HG03442 (cell line): ENCODE data around the gene MAP3K8.
"Not testable (repeated sequence)": the region's sequence is repeated elsewhere in the genome, so short reads cannot be mapped to it uniquely, and the experiment has no call there.

Source experiments
- ATAC-seq: cut with Tn5 transposase; IDR thresholded peaks from one replicate; pipeline ENCODE4 v1.9.1; 2021; ENCODE audit warnings: mild to moderate bottlenecking, moderate library complexity; ENCODE audit not compliant: unreplicated experiment

The MAP3K8 gene

DNA sequence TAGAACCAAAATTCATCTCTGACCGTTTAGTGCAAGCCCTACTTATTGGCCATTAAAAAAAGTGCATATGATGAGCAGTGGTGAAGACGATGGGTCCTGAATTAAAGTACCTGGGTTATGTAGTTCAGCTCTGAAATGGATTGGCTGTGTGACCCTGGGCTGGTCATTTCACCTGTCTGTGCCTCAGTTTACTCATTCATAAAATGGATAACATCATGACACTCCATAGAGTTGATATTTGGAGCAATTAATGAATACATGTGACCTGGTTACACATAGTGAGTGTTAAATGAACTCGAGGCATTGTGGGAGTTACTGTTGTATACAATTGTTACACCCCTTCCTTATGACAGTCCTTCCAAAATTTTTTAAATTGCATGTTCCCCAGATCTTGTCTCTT, 9.1 kb downstream of the MAP3K8 start:
- no peak for ATAC-seq

DNA sequence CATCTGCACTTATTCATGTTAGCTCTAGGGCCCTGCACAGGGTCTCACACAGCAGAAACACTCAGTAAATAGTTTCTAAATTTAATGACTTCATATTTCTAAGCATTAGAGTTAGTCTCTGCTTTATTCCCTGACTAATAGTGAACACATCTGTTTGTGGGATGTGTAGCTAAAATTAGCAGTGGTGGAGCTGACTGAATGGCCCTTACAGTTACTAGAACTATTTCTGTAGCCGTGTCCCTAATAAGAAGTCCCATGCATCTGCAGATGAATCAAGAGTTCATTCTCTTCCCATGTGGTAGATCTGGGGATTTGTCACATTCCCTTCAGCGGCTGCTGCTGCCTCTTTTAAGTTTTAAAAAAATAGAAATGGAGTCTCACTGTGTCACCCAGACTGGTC, 11.7 kb downstream of the MAP3K8 start:
- no peak for ATAC-seq

DNA sequence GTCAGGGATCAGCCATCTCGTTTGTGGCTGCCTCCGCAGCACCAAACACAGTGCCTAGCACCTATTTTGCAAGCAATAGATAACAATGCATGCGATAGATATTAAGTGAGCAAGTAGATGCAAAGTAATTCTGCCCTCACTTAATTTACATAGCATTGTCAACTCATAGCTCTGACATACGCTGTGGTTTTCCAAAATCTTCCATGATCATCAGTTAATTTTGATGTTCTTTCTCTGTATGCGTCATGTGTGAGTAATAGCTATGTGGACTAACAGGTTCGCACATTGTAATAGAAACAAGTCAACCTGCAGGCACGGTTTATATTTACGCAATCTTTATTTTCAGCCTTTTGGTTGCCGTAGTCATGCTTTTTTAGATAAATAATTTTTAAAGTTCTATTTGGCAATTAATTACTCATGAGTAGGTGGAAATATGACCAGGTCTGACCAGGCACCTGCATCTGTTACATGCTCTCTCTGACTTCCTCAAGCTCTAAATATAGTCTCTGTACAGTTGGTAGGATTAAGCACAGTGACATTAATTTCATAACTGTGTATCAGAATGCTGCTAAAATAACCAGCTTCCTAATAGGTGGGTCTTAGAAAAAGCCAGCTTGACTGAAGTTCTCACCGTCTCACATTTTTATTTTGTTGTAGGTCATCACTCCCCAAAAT, 13.3 kb downstream of the MAP3K8 start:
- ATAC-seq, result no peak

DNA sequence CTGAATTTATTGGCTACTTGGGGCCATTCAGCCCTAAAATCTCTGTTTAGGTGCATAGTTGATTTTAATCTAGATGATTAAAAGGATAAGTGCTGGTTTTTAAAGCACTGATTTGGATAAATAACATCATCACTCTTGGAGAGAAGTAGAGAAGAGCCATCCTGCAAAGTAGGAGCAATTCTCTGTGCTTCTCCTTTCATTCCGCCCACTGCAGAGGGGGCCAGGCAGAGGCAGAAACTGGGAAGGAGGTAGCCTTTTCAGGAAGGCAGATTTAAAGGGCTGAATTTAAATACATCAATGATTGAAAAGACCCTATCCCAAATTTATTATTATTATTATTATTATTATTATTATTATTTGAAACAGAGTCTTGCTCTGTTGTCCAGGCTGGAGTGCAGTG, 14.1 kb downstream of the MAP3K8 start:
- no peak for ATAC-seq

DNA sequence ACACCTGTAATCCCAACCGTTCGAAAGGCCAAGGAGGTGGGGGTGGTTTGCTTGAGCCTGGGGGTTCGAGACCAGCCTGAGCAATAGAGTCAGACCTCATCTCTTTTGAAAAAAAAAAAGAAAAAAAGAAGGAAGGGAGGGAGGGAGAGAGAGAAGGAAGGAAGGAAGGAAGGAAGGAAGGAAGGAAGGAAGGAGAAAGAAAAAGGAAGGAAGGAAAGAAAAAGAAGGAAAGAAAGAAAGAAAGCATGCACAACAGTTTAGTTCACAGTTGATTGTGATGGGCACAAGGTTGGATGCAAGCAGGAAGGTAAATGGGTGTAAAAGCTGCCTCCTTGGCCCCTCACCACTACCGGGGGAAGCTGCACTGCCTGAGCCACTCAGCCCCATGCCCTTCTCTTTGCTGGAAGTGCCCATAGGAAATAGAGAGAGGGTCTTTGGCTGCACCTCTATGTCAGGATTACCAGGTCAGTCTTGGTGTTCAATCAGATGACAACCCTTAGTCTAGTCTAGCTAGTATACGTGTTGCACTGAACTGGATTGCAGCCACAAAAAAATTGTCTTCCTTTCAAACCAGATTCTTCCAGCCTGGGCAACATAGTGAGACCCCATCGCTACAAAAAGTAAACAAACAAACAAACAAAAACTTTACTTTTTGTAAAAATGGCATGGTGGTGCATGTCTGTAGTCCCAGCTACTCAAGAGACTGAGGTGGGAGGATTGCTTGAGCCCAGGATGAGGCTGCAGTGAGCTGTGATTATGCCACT, 20.0 kb downstream of the MAP3K8 start:
- ATAC-seq, result no peak

DNA sequence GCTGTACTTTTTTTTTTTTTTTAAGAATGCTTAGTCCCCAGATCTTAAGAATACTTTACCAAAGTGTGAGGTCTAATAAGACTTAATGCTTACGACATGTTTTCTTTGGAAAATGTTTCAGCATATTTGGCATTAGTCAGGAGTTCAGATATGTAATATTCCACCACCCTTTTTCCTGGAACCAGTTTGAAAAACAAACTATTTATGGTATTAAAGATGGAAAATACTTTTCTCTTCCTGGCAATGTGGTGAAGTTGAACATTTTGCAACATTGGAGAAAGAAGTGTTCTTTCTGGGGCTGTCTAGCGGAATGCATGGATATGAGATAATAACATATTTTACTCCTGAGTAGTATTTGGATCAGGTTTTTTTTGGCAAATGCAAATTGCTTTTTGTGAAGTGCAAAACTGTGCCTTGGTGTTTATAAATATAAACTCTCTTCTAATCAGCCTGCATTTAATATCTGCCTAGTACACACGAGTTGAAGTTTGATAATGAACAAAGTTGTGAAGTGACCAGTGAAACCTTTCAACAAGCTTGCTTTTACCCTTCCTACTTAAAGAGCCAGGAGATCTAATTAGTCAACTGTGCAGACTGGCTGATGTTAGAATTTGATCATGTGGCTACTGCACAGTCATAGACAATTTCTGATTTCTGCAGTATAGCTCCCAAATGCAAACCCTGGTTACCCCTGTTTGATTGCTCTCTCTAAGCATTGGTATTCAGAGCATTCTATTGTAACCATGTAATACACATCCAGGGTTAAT, 20.9 kb downstream of the MAP3K8 start:
- ATAC-seq, result no peak

DNA sequence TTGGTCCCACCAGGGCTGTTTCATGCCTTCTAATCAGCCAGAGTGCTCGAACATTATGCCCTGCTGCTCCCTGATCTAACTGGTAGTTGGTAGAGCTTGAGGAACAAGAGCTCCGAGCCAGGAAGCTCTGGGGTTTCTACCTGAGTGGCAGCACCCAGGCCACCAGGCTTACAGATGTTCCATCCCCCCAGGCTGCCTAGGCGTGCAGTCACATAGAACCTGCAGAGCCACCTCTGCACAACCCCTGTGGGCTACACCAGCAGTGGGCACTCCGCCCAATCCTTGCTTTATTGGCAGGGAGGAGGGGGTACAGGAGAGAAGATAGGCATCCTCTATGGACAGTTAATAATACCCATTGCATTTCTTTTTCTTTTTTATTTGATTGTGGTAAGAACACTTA, 21.8 kb downstream of the MAP3K8 start:
- no peak for ATAC-seq

DNA sequence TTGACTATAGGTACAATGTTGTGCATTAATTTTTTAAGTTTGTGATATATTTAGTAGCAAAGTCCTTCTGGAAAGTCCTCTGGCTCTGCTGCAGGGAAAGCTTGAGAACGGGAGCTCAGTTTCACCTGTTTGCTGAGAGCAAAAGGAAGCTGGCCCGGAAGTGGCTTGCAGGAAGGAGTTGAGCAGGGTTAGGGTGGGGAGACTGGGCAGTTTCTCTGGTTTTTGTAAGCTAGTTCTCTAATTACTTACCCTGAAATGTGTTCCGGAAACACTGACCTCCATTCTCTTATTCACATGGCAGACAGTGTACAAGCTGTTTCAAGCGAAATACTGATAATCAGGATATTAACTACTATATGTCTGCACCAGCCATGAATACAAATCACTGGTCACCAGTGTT, 22.3 kb downstream of the MAP3K8 start:
- ATAC-seq, result peak; percentile 57

DNA sequence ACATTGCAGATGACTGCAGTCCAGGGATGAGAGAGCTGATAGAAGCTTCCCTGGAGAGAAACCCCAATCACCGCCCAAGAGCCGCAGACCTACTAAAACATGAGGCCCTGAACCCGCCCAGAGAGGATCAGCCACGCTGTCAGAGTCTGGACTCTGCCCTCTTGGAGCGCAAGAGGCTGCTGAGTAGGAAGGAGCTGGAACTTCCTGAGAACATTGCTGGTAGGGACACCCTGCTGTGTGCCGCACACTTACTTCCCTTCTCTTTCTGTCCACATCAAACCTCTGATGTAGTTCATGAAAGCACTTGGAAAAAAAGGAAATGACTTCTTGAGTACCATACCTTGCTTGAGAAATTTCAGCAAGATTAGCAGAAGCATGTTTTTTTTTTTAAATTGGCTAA, 25.3 kb downstream of the MAP3K8 start:
- ATAC-seq, result no peak

DNA sequence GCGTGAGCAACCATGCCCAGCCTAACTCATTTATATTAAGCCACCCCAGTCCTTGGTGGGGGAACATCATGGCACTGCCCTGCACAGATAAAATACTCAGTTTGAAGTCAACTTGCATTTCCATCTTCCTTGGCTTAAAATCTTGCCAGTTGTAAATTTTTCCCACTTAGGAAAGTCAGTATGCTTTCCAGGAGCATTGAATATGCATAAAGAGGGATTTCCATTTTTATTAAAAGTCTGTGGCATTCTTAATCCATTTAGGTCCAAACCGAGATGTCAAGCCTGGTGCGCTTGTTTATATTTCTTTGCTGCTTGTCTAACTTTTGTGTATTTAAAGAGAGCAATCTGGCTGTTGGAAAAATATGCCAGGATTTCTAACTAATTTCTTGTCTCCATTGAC, 26.1 kb downstream of the MAP3K8 start:
- ATAC-seq, result no peak

DNA sequence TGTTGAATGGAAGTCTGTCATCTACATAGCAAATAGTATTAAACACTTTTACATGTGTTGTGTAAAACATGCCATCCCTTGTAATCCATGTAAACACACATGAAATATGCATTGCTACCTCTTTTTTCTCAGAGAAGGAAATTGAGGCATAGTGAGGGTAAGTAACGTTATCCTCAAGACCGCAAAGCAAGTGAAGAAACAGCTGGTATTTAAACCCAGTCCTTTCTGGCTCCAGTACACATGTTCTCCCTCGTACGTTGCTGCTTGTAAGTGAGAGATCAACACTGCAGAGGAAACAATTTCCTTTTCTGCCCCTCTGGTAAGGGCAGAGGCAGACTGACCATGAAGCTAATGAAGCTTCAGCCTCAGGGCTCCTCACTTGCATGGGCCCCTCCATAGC, 28.5 kb downstream of the MAP3K8 start:
- no peak for ATAC-seq

DNA sequence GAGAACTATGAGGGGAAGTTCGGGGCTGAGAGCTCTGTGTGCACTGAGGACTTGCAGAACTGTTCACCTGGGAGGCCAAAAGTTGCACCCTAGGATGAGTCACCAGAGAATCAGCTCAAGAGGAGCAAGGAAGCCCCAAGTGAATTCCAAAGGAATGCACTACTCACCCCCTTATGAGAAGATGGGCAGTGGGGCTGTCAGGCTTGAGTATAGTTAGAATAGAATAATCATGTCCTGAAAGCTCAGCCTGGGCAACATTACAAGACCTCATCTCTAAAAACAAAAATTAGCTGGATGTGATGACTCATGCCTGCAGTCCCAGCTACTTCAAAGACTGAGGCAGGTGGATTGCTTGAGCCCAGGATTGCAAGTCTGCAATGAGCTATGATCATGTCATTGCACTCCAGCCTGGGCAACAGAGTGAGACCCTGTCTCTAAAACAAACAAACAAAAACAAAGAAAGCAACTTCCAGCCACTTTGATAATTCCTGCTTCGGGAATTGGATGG, 30.0 kb downstream of the MAP3K8 start:
- no peak for ATAC-seq

DNA sequence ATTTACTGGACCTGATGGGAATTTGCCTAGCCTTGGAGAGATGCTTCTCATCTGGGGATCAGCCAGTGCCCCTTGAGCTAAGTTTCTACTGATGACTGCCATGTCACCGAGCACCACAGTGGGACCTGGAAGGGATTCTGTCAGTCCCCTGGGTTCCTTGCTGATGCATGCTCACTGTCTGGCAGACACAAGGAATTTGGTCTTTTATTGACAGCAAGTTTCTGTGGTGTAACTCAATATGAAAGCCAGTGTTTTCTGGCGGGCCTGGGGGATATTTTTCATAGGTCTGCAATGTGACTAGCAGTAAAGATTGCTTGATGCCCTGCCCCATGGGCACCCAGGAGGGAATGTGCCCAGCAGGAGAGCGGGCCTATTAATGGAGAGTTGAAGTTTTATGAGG, 30.7 kb downstream of the MAP3K8 start:
- ATAC-seq, result no peak

DNA sequence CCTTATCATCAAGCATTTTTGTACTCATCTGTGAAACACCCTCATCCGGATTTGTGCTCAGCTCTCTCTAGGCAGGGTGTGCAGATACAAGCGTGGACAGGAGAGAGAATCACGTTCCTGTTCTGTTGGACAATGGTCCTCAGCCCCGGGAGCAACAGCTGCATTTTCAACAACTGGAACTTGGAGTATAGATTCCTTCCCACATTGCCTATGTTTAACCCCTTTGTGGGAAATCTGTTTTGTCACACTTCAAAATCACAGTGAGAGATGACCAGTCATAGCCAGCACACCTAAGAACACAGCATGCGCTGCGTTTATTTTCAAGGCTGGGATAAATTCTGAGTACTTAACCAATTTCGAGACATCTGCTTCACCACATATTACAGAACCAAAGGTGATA, 32.5 kb downstream of the MAP3K8 start:
- ATAC-seq, result no peak

DNA sequence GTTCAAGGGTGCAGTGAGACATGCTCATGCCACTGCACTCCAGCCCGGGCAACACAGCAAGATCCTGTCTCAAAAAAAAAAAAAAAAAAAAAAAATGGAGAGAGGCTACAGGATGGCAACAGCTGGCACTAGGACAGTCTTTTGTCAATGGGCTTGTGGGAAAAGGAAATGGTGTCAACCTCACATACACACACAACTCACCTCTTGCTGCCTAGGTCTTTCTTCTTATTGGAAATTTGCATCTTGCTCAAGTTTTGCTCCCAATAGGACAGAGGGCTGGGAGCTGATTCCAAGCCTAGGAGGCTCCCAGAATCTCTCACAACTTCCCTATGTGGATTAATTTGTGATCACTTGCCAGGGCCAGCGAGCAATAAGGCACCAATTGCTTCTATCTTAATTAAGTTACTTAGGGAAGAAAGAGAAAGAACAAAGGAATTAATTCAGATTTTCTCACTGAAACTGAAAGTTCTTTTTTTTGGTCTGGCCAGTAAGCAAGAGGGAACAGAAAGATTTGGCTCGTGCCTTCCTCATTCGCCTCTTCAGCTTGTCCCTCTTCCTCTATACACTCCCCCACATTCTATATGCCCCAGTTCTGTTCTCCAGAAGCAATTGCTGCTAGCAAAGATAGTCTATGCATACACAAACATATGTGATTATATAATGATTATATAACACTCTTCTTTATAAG, 33.8 kb downstream of the MAP3K8 start:
- ATAC-seq, result peak; percentile 59

DNA sequence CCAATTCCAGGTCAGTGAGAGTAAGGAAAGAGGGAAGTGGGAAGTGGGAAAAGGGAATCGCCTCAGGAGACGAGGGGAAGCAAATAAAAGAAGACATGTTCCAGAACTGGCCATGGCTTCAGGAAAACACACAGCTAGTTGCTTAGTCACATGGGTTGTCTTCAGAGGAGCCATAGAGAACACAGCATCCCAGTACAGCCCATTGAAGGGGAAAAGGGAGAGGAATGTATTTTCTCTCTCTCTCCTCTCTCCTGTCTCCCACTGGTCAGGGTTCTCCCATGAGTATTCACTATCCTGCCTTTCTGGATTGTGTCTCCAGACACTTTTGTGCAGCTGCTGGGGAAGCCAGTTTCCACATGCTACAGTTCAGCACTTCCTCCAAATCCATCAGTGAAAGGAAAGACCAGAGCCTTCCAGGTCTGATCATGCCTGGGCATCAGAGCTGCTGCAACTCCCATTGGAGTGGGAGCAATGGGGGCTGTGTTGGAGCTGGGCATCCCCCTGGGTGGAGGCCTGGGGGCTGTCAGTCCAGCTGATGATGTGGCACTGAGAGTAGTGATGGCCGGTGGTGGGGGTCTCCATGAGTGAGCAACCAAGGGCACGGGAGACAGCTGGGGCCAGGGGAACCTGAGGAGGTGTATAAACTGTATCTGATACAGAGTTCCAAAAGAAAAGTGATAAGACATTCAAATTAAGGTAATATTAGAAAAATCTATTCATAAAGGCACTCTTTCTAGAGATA, 38.6 kb downstream of the MAP3K8 start:
- ATAC-seq, result no peak

DNA sequence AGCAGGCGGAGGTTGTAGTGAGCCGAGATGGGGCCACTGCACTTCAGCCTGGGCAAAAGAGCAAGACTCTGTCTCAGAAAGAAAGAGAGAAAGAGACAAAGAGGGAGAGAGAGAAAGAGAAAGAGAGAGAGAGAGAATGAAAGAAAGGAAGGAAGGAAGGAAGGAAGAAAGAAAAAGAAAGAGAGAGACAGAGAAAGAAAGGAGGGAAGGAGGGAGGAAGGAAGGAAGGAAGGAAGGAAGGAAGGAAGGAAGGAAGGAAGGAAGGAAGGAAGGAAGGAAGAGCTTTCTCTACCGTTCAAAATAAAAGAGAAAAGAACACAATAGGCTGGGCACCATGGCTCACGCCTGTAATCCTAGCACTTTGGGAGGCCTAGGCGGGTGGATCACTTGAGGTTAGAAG, 41.5 kb downstream of the MAP3K8 start:
- ATAC-seq, result not testable (repeated sequence)

DNA sequence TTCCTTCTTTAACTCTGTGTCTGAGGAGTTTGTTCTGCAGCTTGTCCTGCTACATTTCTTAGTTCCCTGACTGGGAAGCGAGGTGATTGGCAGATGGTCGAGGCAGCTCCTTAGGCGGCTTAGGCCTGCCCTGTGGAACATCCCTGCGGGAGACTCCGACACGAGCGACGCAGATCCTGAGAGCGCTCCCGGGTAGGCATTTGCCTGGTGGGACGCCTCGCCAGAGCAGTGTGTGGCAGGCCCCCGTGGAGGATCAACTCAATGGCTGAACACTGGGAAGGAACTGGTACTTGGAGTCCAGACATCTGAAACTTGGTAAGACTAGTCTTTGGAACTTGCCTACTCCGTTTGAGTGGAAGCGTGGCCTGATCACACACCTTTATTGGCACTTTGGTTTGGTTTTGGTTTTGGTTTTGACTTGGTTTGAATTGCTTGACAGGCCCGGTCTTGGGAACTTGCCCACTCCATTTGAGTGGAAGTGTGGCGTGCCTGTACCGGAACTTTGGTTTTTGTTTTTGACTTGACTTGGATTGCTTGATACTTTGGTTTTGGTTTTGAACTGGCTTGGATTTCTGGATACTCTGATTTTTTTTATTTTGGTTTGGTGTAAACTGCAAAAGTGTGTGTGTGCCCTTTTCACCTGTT, 42.6 kb downstream of the MAP3K8 start:
- no peak for ATAC-seq

DNA sequence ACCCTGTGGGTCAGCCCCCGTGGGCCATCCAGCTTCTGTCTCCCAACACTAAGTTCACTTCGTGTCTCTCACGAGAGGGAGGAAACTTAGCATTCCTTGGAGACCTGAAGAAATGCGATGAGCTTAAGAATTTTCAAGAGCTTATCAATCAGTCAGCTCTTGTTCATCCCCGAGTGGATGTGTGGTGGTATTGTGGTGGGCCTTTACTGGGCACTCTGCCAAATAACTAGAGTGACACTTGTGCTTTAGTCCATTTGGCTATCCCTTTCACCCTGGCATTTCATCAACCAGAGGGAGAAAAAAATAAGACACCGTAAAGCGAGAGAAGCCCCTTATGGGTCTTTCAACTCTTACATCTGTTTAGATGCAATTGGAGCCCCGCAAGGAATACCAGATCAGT, 45.5 kb downstream of the MAP3K8 start:
- not testable (repeated sequence) for ATAC-seq

DNA sequence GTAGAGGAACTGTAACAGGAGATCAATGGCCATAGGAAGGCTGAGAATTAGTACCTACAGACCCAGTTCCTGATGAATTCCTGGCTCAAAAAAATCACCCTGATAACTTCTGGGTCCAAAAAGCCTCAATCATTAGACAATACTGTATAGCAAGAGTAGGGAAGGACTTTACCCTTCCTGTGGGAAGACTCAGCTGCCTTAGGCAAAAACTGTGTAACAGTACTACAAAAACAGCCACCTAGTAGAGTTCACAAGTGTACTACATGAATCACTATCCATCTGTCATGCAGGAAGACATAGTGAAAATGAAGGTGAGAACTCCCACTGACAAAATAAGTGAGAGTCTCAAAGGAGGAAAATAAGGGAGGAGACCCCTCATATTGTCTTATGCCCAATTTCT, 47.6 kb downstream of the MAP3K8 start:
- no peak for ATAC-seq
